Astrocyte (in vitro differentiated cells and primary cell): ENCODE data around the gene CRADD. TPM values are rescaled to one million over a fixed set of nuclear protein-coding genes. Genes with fewer than 3 reads are reported as not detected.

Source experiments
- DNase-seq: peaks from one replicate; pipeline ENCODE4 v3.0.0-alpha.2; 2010; ENCODE audit warnings: low read depth
- FAIRE-seq: peaks from 2 replicates; lab custom pipeline; 2011; peaks lifted over from hg19 to GRCh38; lab: Jason Lieb, UNC
- H2AFZ ChIP-seq: 2 replicates; pipeline ENCODE4 v1.6.0; 2012; ENCODE audit warnings: low read depth, low read length, inconsistent platforms
- H3K27ac ChIP-seq: 2 replicates; pipeline ENCODE4 v1.5.1; 2011; ENCODE audit warnings: low read depth, low read length, inconsistent platforms
- H3K27me3 ChIP-seq: 2 replicates; pipeline ENCODE4 v1.6.0; 2011; ENCODE audit warnings: low read length, inconsistent platforms; ENCODE audit not compliant: insufficient read depth
- H3K36me3 ChIP-seq: 2 replicates; pipeline ENCODE4 v1.5.1; 2011; ENCODE audit warnings: low read length, inconsistent platforms; ENCODE audit not compliant: insufficient read depth
- H3K4me1 ChIP-seq: 2 replicates; pipeline ENCODE4 v1.5.1; 2011; ENCODE audit warnings: low read length, inconsistent platforms; ENCODE audit not compliant: insufficient read depth
- H3K4me2 ChIP-seq: 2 replicates; pipeline ENCODE4 v1.6.0; 2012; ENCODE audit warnings: low read length, inconsistent platforms
- H3K4me3 ChIP-seq: 2 replicates; pipeline ENCODE4 v1.5.1; 2011; ENCODE audit warnings: low read depth, mild to moderate bottlenecking, low read length, inconsistent platforms; ENCODE audit not compliant: insufficient read depth
- H3K79me2 ChIP-seq: 2 replicates; pipeline ENCODE4 v1.6.0; 2012; ENCODE audit warnings: mild to moderate bottlenecking, low read length, inconsistent platforms; ENCODE audit not compliant: insufficient read depth
- H3K9ac ChIP-seq: 2 replicates; pipeline ENCODE4 v1.6.0; 2012; ENCODE audit warnings: mild to moderate bottlenecking, low read length, inconsistent platforms
- H3K9me3 ChIP-seq: 2 replicates; pipeline ENCODE4 v1.5.1; 2012; ENCODE audit warnings: low read depth, mild to moderate bottlenecking, low read length, inconsistent platforms; ENCODE audit not compliant: insufficient read depth
- H4K20me1 ChIP-seq: 2 replicates; pipeline ENCODE4 v1.6.0; 2012; ENCODE audit warnings: low read length, inconsistent platforms; ENCODE audit not compliant: insufficient read depth
- H3K27ac Mint-ChIP-seq: one replicate; pipeline ENCODE4 v1.8.0; 2021; ENCODE audit warnings: mild to moderate bottlenecking, mixed read lengths; ENCODE audit not compliant: unreplicated experiment
- H3K27me3 Mint-ChIP-seq: one replicate; pipeline ENCODE4 v1.8.0; 2021; ENCODE audit warnings: low read depth, mixed read lengths; ENCODE audit not compliant: unreplicated experiment
- H3K36me3 Mint-ChIP-seq: one replicate; pipeline ENCODE4 v1.8.0; 2021; ENCODE audit warnings: low read depth, mixed read lengths; ENCODE audit not compliant: unreplicated experiment
- H3K4me1 Mint-ChIP-seq: one replicate; pipeline ENCODE4 v1.8.0; 2021; ENCODE audit warnings: low read depth, mixed read lengths; ENCODE audit not compliant: unreplicated experiment
- H3K4me3 Mint-ChIP-seq: one replicate; pipeline ENCODE4 v1.8.0; 2021; ENCODE audit warnings: mild to moderate bottlenecking, moderate library complexity, mixed read lengths; ENCODE audit not compliant: unreplicated experiment
- H3K9me3 Mint-ChIP-seq: one replicate; pipeline ENCODE4 v1.8.0; 2021; ENCODE audit warnings: mild to moderate bottlenecking, mixed read lengths; ENCODE audit not compliant: unreplicated experiment
- CTCF ChIP-seq: IDR thresholded peaks from 2 replicates; pipeline ENCODE4 v1.5.1; 2011; ENCODE audit warnings: low read depth, mild to moderate bottlenecking, inconsistent platforms, low read length, moderate library complexity; ENCODE audit not compliant: insufficient read depth
- EZH2 ChIP-seq: IDR thresholded peaks from 2 replicates; pipeline ENCODE4 v1.6.1; 2012; ENCODE audit warnings: mild to moderate bottlenecking, low read length, inconsistent platforms; ENCODE audit not compliant: insufficient read depth
- total RNA-seq: library from RNA; stranded (reverse); gene quantifications from 2 replicates; pipeline ENCODE4 v1.2.1, GENCODE V29; 2021

The CRADD gene
- total RNA-seq, 1 donor from 2014 or later, result 8.8 TPM

GRCh38 chr12:93712200-93712599, 35.0 kb downstream of the CRADD start:
- Mint-ChIP-seq H3K4me3 (no peak overlapping the region), H3K4me1 (peaks cover 7% of the 10 kb centered on the region), H3K9me3 (peaks cover 2% of the 10 kb centered on the region), H3K27ac (no peak overlapping the region), H3K27me3 (no peaks in the 10 kb centered on the region), H3K36me3 (peaks cover 2% of the 10 kb centered on the region)
- no peaks in the 10 kb centered on the region for H3K27me3 ChIP-seq
- FAIRE-seq (no peak), DNase-seq (no peak)
- H3K9me3 ChIP-seq, result peaks cover 3% of the 10 kb centered on the region
- no peaks in the 10 kb centered on the region for H3K36me3 ChIP-seq
- TF ChIP-seq CTCF (no peak), EZH2 (no peak)
- no peaks in the 10 kb centered on the region for H4K20me1 ChIP-seq
- no peaks in the 10 kb centered on the region for H3K79me2 ChIP-seq
- no peak overlapping the region for H3K27ac ChIP-seq
- H3K4me2 ChIP-seq, result no peak overlapping the region
- H3K4me1 ChIP-seq, result peaks cover 8% of the 10 kb centered on the region
- H3K4me3 ChIP-seq, result no peak overlapping the region
- no peak overlapping the region for H2AFZ ChIP-seq
- no peak overlapping the region for H3K9ac ChIP-seq

- DNase-seq, result no peak
- Mint-ChIP-seq H3K4me3 (no peak overlapping the region), H3K36me3 (peaks cover 6% of the 10 kb centered on the region), H3K4me1 (peaks cover under 1% of the 10 kb centered on the region), H3K9me3 (peaks cover 2% of the 10 kb centered on the region), H3K27me3 (no peaks in the 10 kb centered on the region), H3K27ac (no peak overlapping the region)
- no peaks in the 10 kb centered on the region for H3K79me2 ChIP-seq
- H3K4me3 ChIP-seq, result no peak overlapping the region
- peaks cover 3% of the 10 kb centered on the region for H3K9me3 ChIP-seq
- H4K20me1 ChIP-seq, result no peaks in the 10 kb centered on the region
- H2AFZ ChIP-seq, result no peak overlapping the region
- H3K4me2 ChIP-seq, result no peak overlapping the region
- no peaks in the 10 kb centered on the region for H3K36me3 ChIP-seq
- no peak overlapping the region for H3K27ac ChIP-seq
- no peak overlapping the region for H3K9ac ChIP-seq
- FAIRE-seq, result no peak
- H3K27me3 ChIP-seq, result no peaks in the 10 kb centered on the region
- TF ChIP-seq EZH2 (no peak), CTCF (no peak)
- peaks cover 3% of the 10 kb centered on the region for H3K4me1 ChIP-seq
Measured at GRCh38 chr12:93713060-93713459, 35.9 kb downstream of the CRADD start.

GRCh38 chr12:93713800-93714199, 36.6 kb downstream of the CRADD start:
- Histone ChIP-seq H3K4me3 (no peak overlapping the region), H3K4me2 (no peak overlapping the region), H4K20me1 (no peaks in the 10 kb centered on the region), H3K27ac (no peak overlapping the region), H3K9me3 (peaks cover 3% of the 10 kb centered on the region), H3K9ac (no peak overlapping the region), H3K4me1 (peaks cover 3% of the 10 kb centered on the region), H3K27me3 (no peaks in the 10 kb centered on the region), H3K79me2 (no peaks in the 10 kb centered on the region), H3K36me3 (no peaks in the 10 kb centered on the region), H2AFZ (no peak overlapping the region)
- DNase-seq (no peak), FAIRE-seq (no peak)
- H3K36me3 Mint-ChIP-seq, result peaks cover 6% of the 10 kb centered on the region
- H3K27me3 Mint-ChIP-seq, result no peaks in the 10 kb centered on the region
- H3K27ac Mint-ChIP-seq, result no peak overlapping the region
- peaks cover 2% of the 10 kb centered on the region for H3K9me3 Mint-ChIP-seq
- H3K4me3 Mint-ChIP-seq, result no peak overlapping the region
- no peaks in the 10 kb centered on the region for H3K4me1 Mint-ChIP-seq
- TF ChIP-seq EZH2, result no peak
- TF ChIP-seq CTCF, result no peak
